GM23338 (cell line): ENCODE results near the gene MEGF6. TPM values are rescaled to one million over a fixed set of nuclear protein-coding genes. Genes with fewer than 3 reads are reported as not detected.

ENCODE experiments used
- ATAC-seq: fragments of 200-7000 bp; cut with Tn5 transposase; 3 replicates; pipeline ENCODE4 v1.9.1; 2020
- DNase-seq: peaks from one replicate; pipeline ENCODE4 v3.0.0-alpha.2; 2015; ENCODE audit warnings: low spot score
- H2AFZ ChIP-seq: fragments of 200-600 bp; sonication (generic); 2 replicates; pipeline ENCODE4 v1.8.0; 2016; ENCODE audit warnings: antibody characterized with exemption, mild to moderate bottlenecking, moderate library complexity
- H3F3A ChIP-seq: fragments of 200-600 bp; sonication (generic); replicated peaks from 2 replicates; pipeline ENCODE4 v1.8.0; 2017; ENCODE audit warnings: antibody characterized with exemption, mixed run types, low read depth
- H3K27ac ChIP-seq: fragments of 200-600 bp; sonication (generic); 2 replicates; pipeline ENCODE4 v1.6.1; 2016; ENCODE audit warnings: low read depth
- H3K27me3 ChIP-seq: fragments of 200-600 bp; sonication (generic); 2 replicates; pipeline ENCODE4 v1.8.0; 2016; ENCODE audit warnings: mild to moderate bottlenecking, mixed run types, moderate library complexity; ENCODE audit not compliant: insufficient read depth
- H3K36me3 ChIP-seq: fragments of 200-600 bp; sonication (generic); 2 replicates; pipeline ENCODE4 v1.8.0; 2016; ENCODE audit warnings: mild to moderate bottlenecking; ENCODE audit not compliant: insufficient read depth
- H3K4me1 ChIP-seq: fragments of 200-600 bp; sonication (generic); 2 replicates; pipeline ENCODE4 v1.8.0; 2016; ENCODE audit warnings: mild to moderate bottlenecking, moderate library complexity; ENCODE audit not compliant: insufficient read depth
- H3K4me2 ChIP-seq: fragments of 200-600 bp; sonication (generic); 2 replicates; pipeline ENCODE4 v1.7.1; 2017; ENCODE audit warnings: mixed run types
- H3K4me3 ChIP-seq: fragments of 200-600 bp; sonication (generic); 2 replicates; pipeline ENCODE4 v1.6.1; 2016; ENCODE audit warnings: mixed run types
- H3K79me2 ChIP-seq: fragments of 200-600 bp; sonication (generic); replicated peaks from 2 replicates; pipeline ENCODE4 v1.8.0; 2017; ENCODE audit warnings: mild to moderate bottlenecking; ENCODE audit not compliant: insufficient read depth
- H3K9me2 ChIP-seq: fragments of 200-600 bp; sonication (generic); 2 replicates; pipeline ENCODE4 v1.8.0; 2017; ENCODE audit not compliant: insufficient read depth
- H4K20me1 ChIP-seq: fragments of 200-600 bp; sonication (generic); replicated peaks from 2 replicates; pipeline ENCODE4 v1.8.0; 2017; ENCODE audit warnings: mild to moderate bottlenecking; ENCODE audit not compliant: insufficient read depth
- H3K27ac Mint-ChIP-seq: 2 replicates; pipeline ENCODE4 v1.8.0; 2020; ENCODE audit warnings: inconsistent platforms, mild to moderate bottlenecking, moderate library complexity, mixed read lengths
- H3K27me3 Mint-ChIP-seq: 3 replicates; pipeline ENCODE4 v1.8.0; 2022; ENCODE audit warnings: low read depth, mild to moderate bottlenecking, moderate library complexity, mixed read lengths, inconsistent platforms; ENCODE audit not compliant: insufficient read depth, poor library complexity
- H3K36me3 Mint-ChIP-seq: 3 replicates; pipeline ENCODE4 v1.8.0; 2021; ENCODE audit warnings: low read depth, mild to moderate bottlenecking, inconsistent platforms, moderate library complexity, mixed read lengths
- H3K4me1 Mint-ChIP-seq: 3 replicates; pipeline ENCODE4 v1.8.0; 2020; ENCODE audit warnings: mild to moderate bottlenecking, inconsistent platforms, mixed read lengths
- H3K4me3 Mint-ChIP-seq: 3 replicates; pipeline ENCODE4 v1.8.0; 2021; ENCODE audit warnings: moderate library complexity, mild to moderate bottlenecking, inconsistent platforms, mixed read lengths
- H3K9me3 Mint-ChIP-seq: 3 replicates; pipeline ENCODE4 v1.8.0; 2020; ENCODE audit warnings: moderate library complexity, mild to moderate bottlenecking, inconsistent platforms, mixed read lengths
- CREB1 ChIP-seq: fragments of 250-450 bp; sonication (Bioruptor Pico); IDR thresholded peaks from 2 replicates; pipeline ENCODE4 v1.5.0; 2020; ENCODE audit warnings: low read depth, mild to moderate bottlenecking, moderate library complexity
- EZH2 ChIP-seq: fragments of 200-600 bp; sonication (generic); IDR thresholded peaks from one replicate; pipeline ENCODE4 v1.8.0; 2017; ENCODE audit warnings: antibody characterized with exemption, mild to moderate bottlenecking, low read depth; ENCODE audit not compliant: unreplicated experiment
- EZH2phosphoT487 ChIP-seq: fragments of 200-600 bp; sonication (generic); IDR thresholded peaks from one replicate; pipeline ENCODE4 v1.8.1; 2018; ENCODE audit warnings: antibody characterized with exemption; ENCODE audit not compliant: unreplicated experiment
- JUNB ChIP-seq: IDR thresholded peaks from one replicate; pipeline ENCODE4 v1.6.1; 2016; ENCODE audit warnings: antibody characterized with exemption; ENCODE audit not compliant: unreplicated experiment
- NANOG ChIP-seq: IDR thresholded peaks from 2 replicates; pipeline ENCODE4 v1.6.1; 2016; ENCODE audit warnings: antibody characterized with exemption, borderline replicate concordance
- POLR2AphosphoS5 ChIP-seq: IDR thresholded peaks from 2 replicates; pipeline ENCODE4 v1.6.1; 2016; ENCODE audit warnings: antibody characterized with exemption, low read depth
- STAT1 ChIP-seq: IDR thresholded peaks from one replicate; pipeline ENCODE4 v1.6.1; 2016; ENCODE audit warnings: antibody characterized with exemption; ENCODE audit not compliant: unreplicated experiment
- ZNF114 ChIP-seq: fragments of 250-450 bp; sonication (Bioruptor Pico); IDR thresholded peaks from 2 replicates; pipeline ENCODE4 v1.5.0; 2020; ENCODE audit warnings: mild to moderate bottlenecking, moderate library complexity
- ZNF331 ChIP-seq: fragments of 250-450 bp; sonication (Bioruptor Pico); IDR thresholded peaks from 2 replicates; pipeline ENCODE4 v1.5.0; 2020; ENCODE audit warnings: low read depth, mild to moderate bottlenecking, moderate library complexity
- polyA plus RNA-seq: library from polyadenylated mRNA; unstranded; fragments of >200 nt; fragmentation: Nextera tagmentation; extraction: Ambion mirVana; gene quantifications from 2 replicates; pipeline ENCODE4 v1.2.1, GENCODE V29; 2016
- total RNA-seq: library from RNA; depleted of rRNA; stranded (reverse); fragments of >200 nt; shearing (Covaris generic); gene quantifications from 2 replicates; pipeline ENCODE4 v1.2.3, GENCODE V29; 2014
- TF ChIP-seq, protein P1 (sequence below): fragments of 250-450 bp; sonication (Bioruptor Pico); IDR thresholded peaks from 2 replicates; pipeline ENCODE4 v1.5.0; 2020; ENCODE audit warnings: mild to moderate bottlenecking, moderate library complexity
- TF ChIP-seq, protein P2 (sequence below): IDR thresholded peaks from 2 replicates; pipeline ENCODE4 v1.6.1; 2016; ENCODE audit warnings: antibody characterized with exemption
- TF ChIP-seq, protein P3 (sequence below): IDR thresholded peaks from one replicate; pipeline ENCODE4 v1.6.1; 2018; ENCODE audit warnings: antibody characterized with exemption; ENCODE audit not compliant: unreplicated experiment
- TF ChIP-seq, protein P4 (sequence below), 2 experiments: fragments of 200-600 bp in 1 of 2; sonication (generic) in 1 of 2; conservative IDR thresholded peaks; 2 replicates each; pipeline versions ENCODE4 v1.5.1 to v1.6.1; 2016 to 2017; ENCODE audit warnings: antibody characterized with exemption in 2 of 2, low read depth in 2 of 2, mild to moderate bottlenecking in 2 of 2, moderate library complexity in 1 of 2

Gene MEGF6
- total and polyA plus RNA-seq, 2 experiments from 2014 or later, result 4.0 to 21.4 TPM

DNA sequence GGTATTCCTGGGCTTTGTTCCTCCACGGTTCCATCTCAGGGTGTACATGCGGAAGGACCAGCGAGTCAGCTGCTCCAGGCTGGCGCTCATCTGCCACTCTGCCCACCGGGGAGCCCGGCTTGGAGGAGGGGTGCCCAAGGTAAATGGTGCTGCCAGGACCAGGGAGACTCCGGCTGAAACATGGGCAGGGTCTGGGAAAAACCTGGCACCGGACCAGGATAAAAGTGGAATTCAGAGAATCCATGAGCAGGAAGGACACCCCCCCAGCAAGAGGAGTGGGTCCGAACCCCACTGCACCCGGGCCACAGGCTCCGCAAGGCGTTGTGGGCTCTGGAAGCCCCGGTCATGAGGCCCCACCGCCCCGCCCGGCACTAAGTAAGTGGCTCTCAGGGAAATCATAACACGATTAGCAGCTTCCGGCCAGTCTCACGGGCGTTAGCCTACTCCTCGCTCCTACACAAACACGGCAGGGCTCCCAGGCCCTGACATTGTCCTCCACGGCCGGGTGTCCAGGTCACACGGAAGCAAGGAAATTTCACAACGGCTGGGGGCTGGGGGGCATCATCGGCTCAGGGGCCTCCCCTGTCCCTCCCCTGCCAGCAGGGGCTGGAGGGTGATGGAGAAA lies 21.1 kb downstream of the MEGF6 start:
- peak overlapping the region; percentile 70; the same call in 1 of the 2 replicates for H3K27ac Mint-ChIP-seq

More for the DNA sequence above, 21.1 kb downstream of the MEGF6 start:
- peaks cover 2% of the 10 kb centered on the region for H3K27me3 Mint-ChIP-seq
- no peaks in the 10 kb centered on the region for H3K36me3 ChIP-seq
- ATAC-seq, result no peak
- H3K4me3 Mint-ChIP-seq, result no peak overlapping the region; the same call in 2 of the 3 replicates
- no peak overlapping the region for H2AFZ ChIP-seq
- no peaks in the 10 kb centered on the region for H3K27me3 ChIP-seq
- no peaks in the 10 kb centered on the region for H3K9me3 Mint-ChIP-seq
- no peak overlapping the region for H3K27ac ChIP-seq
- peaks cover 27% of the 10 kb centered on the region for H3K4me1 Mint-ChIP-seq
- H4K20me1 ChIP-seq, result no peaks in the 10 kb centered on the region
- 0 out of 2 replicates have a peak, but pooled peaks cover 3% of the 10 kb centered on the region for H3F3A ChIP-seq
- no peak overlapping the region for H3K4me2 ChIP-seq
- DNase-seq, result no peak
- peaks cover 7% of the 10 kb centered on the region; the same call in 1 of the 2 replicates for H3K4me1 ChIP-seq
- TF ChIP-seq POLR2AphosphoS5 (no peak), EZH2phosphoT487 (no peak), NANOG (no peak), CREB1 (no peak), JUNB (no peak), ZNF114 (CRISPR knock-in tag) (no peak), EZH2 (no peak), STAT1 (no peak), ZNF331 (CRISPR knock-in tag) (no peak)
- TF ChIP-seq, protein P1, sequence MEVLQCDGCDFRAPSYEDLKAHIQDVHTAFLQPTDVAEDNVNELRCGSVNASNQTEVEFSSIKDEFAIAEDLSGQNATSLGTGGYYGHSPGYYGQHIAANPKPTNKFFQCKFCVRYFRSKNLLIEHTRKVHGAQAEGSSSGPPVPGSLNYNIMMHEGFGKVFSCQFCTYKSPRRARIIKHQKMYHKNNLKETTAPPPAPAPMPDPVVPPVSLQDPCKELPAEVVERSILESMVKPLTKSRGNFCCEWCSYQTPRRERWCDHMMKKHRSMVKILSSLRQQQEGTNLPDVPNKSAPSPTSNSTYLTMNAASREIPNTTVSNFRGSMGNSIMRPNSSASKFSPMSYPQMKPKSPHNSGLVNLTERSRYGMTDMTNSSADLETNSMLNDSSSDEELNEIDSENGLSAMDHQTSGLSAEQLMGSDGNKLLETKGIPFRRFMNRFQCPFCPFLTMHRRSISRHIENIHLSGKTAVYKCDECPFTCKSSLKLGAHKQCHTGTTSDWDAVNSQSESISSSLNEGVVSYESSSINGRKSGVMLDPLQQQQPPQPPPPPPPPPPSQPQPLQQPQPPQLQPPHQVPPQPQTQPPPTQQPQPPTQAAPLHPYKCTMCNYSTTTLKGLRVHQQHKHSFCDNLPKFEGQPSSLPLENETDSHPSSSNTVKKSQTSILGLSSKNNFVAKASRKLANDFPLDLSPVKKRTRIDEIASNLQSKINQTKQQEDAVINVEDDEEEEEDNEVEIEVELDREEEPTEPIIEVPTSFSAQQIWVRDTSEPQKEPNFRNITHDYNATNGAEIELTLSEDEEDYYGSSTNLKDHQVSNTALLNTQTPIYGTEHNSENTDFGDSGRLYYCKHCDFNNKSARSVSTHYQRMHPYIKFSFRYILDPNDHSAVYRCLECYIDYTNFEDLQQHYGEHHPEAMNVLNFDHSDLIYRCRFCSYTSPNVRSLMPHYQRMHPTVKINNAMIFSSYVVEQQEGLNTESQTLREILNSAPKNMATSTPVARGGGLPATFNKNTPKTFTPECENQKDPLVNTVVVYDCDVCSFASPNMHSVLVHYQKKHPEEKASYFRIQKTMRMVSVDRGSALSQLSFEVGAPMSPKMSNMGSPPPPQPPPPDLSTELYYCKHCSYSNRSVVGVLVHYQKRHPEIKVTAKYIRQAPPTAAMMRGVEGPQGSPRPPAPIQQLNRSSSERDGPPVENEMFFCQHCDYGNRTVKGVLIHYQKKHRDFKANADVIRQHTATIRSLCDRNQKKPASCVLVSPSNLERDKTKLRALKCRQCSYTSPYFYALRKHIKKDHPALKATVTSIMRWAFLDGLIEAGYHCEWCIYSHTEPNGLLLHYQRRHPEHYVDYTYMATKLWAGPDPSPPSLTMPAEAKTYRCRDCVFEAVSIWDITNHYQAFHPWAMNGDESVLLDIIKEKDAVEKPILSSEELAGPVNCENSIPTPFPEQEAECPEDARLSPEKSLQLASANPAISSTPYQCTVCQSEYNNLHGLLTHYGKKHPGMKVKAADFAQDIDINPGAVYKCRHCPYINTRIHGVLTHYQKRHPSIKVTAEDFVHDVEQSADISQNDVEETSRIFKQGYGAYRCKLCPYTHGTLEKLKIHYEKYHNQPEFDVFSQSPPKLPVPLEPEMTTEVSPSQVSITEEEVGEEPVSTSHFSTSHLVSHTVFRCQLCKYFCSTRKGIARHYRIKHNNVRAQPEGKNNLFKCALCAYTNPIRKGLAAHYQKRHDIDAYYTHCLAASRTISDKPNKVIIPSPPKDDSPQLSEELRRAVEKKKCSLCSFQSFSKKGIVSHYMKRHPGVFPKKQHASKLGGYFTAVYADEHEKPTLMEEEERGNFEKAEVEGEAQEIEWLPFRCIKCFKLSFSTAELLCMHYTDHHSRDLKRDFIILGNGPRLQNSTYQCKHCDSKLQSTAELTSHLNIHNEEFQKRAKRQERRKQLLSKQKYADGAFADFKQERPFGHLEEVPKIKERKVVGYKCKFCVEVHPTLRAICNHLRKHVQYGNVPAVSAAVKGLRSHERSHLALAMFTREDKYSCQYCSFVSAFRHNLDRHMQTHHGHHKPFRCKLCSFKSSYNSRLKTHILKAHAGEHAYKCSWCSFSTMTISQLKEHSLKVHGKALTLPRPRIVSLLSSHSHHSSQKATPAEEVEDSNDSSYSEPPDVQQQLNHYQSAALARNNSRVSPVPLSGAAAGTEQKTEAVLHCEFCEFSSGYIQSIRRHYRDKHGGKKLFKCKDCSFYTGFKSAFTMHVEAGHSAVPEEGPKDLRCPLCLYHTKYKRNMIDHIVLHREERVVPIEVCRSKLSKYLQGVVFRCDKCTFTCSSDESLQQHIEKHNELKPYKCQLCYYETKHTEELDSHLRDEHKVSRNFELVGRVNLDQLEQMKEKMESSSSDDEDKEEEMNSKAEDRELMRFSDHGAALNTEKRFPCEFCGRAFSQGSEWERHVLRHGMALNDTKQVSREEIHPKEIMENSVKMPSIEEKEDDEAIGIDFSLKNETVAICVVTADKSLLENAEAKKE (CRISPR knock-in tag), result no peak
- TF ChIP-seq, protein P2, sequence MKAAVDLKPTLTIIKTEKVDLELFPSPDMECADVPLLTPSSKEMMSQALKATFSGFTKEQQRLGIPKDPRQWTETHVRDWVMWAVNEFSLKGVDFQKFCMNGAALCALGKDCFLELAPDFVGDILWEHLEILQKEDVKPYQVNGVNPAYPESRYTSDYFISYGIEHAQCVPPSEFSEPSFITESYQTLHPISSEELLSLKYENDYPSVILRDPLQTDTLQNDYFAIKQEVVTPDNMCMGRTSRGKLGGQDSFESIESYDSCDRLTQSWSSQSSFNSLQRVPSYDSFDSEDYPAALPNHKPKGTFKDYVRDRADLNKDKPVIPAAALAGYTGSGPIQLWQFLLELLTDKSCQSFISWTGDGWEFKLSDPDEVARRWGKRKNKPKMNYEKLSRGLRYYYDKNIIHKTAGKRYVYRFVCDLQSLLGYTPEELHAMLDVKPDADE, result no peak
- TF ChIP-seq, protein P3, sequence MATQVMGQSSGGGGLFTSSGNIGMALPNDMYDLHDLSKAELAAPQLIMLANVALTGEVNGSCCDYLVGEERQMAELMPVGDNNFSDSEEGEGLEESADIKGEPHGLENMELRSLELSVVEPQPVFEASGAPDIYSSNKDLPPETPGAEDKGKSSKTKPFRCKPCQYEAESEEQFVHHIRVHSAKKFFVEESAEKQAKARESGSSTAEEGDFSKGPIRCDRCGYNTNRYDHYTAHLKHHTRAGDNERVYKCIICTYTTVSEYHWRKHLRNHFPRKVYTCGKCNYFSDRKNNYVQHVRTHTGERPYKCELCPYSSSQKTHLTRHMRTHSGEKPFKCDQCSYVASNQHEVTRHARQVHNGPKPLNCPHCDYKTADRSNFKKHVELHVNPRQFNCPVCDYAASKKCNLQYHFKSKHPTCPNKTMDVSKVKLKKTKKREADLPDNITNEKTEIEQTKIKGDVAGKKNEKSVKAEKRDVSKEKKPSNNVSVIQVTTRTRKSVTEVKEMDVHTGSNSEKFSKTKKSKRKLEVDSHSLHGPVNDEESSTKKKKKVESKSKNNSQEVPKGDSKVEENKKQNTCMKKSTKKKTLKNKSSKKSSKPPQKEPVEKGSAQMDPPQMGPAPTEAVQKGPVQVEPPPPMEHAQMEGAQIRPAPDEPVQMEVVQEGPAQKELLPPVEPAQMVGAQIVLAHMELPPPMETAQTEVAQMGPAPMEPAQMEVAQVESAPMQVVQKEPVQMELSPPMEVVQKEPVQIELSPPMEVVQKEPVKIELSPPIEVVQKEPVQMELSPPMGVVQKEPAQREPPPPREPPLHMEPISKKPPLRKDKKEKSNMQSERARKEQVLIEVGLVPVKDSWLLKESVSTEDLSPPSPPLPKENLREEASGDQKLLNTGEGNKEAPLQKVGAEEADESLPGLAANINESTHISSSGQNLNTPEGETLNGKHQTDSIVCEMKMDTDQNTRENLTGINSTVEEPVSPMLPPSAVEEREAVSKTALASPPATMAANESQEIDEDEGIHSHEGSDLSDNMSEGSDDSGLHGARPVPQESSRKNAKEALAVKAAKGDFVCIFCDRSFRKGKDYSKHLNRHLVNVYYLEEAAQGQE, result no peak
- TF ChIP-seq, protein P4, sequence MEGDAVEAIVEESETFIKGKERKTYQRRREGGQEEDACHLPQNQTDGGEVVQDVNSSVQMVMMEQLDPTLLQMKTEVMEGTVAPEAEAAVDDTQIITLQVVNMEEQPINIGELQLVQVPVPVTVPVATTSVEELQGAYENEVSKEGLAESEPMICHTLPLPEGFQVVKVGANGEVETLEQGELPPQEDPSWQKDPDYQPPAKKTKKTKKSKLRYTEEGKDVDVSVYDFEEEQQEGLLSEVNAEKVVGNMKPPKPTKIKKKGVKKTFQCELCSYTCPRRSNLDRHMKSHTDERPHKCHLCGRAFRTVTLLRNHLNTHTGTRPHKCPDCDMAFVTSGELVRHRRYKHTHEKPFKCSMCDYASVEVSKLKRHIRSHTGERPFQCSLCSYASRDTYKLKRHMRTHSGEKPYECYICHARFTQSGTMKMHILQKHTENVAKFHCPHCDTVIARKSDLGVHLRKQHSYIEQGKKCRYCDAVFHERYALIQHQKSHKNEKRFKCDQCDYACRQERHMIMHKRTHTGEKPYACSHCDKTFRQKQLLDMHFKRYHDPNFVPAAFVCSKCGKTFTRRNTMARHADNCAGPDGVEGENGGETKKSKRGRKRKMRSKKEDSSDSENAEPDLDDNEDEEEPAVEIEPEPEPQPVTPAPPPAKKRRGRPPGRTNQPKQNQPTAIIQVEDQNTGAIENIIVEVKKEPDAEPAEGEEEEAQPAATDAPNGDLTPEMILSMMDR (conservative IDR thresholded peaks at IDR 0.05; ENCODE audit: low read depth in 2 of 2), result no peak
- no peaks in the 10 kb centered on the region; the same call in 2 of the 3 replicates for H3K36me3 Mint-ChIP-seq
- H3K79me2 ChIP-seq, result no peaks in the 10 kb centered on the region
- no peaks in the 10 kb centered on the region for H3K9me2 ChIP-seq
- H3K4me3 ChIP-seq, result no peak overlapping the region
